T47D (cell line): Measurements from ENCODE around the gene CCDC174.
A peak's percentile ranks its signal among the peaks of the same experiment; 100 is the strongest.

Source experiments
- DNase-seq, 2 experiments: peaks; one replicate each; pipeline versions ENCODE4 v3.0.0 to v3.0.0-alpha.2; 2011 to 2012; ENCODE audit warnings: low read depth in 1 of 2, low spot score in 1 of 2
- JUND ChIP-seq: IDR thresholded peaks from 2 replicates; pipeline ENCODE4 v1.6.1; 2012; ENCODE audit warnings: low read depth
- in situ Hi-C: cut with HindIII; loops from 2 replicates; pipeline ENCODE4 v1.10.0; 2016; ENCODE audit warnings: low sequenced_read_pairs, low pct_unique_long_range_greater_than_20kb

The CCDC174 gene

GRCh38 chr3:14631687-14632441 is 19.7 kb upstream of the CCDC174 start:
- in situ Hi-C loops = no loop called here

GRCh38 chr3:14632442-14632930 is 19.1 kb upstream of the CCDC174 start:
- DNase-seq = no peak
- in situ Hi-C loops = no loop called here
- TF ChIP-seq JUND = no peak

More at GRCh38 chr3:14631687-14632441, 19.7 kb upstream of the CCDC174 start:
- DNase-seq = no peak
- TF ChIP-seq JUND = no peak

GRCh38 chr3:14633417-14633816 is 18.1 kb upstream of the CCDC174 start:
- TF ChIP-seq JUND = no peak
- DNase-seq = no peak
- in situ Hi-C loops = no loop called here

- in situ Hi-C loops = no loop called here
- DNase-seq = peak; percentile 37 to 83
- TF ChIP-seq JUND = no peak
Measured at GRCh38 chr3:14633819-14634424, 17.6 kb upstream of the CCDC174 start.

GRCh38 chr3:14634763-14635400 is 16.7 kb upstream of the CCDC174 start:
- in situ Hi-C loops = no loop called here
- TF ChIP-seq JUND = no peak
- no peak for DNase-seq

GRCh38 chr3:14636496-14637087 is 15.0 kb upstream of the CCDC174 start:
- in situ Hi-C loops = no loop called here
- no peak for DNase-seq
- TF ChIP-seq JUND = no peak

GRCh38 chr3:14640157-14640562 is 11.4 kb upstream of the CCDC174 start:
- no peak for TF ChIP-seq JUND
- in situ Hi-C loops = no loop called here
- DNase-seq = no peak

GRCh38 chr3:14640734-14641133 is 10.8 kb upstream of the CCDC174 start:
- in situ Hi-C loops = no loop called here
- no peak for DNase-seq
- TF ChIP-seq JUND = no peak

- in situ Hi-C loops = no loop called here
- TF ChIP-seq JUND = no peak
- no peak for DNase-seq
Measured at GRCh38 chr3:14641346-14641745, 10.2 kb upstream of the CCDC174 start.

GRCh38 chr3:14645453-14645852 is 6.1 kb upstream of the CCDC174 start:
- in situ Hi-C loops = no loop called here
- no peak for TF ChIP-seq JUND
- no peak for DNase-seq

GRCh38 chr3:14646131-14646573 is 5.4 kb upstream of the CCDC174 start:
- no peak for TF ChIP-seq JUND
- in situ Hi-C loops = no loop called here
- no peak for DNase-seq

- no peak for DNase-seq
Measured at GRCh38 chr3:14646589-14647413, 4.8 kb upstream of the CCDC174 start.

More at GRCh38 chr3:14646589-14647413, 4.8 kb upstream of the CCDC174 start:
- in situ Hi-C loops = no loop called here
- TF ChIP-seq JUND = no peak
